ENCODE results near the gene RBM38.

GRCh38 chr20:57371363-57371762, 19.8 kb upstream of the RBM38 start:
- TF ChIP-seq POLR2AphosphoS5 (IDR thresholded peaks at IDR 0.05; ENCODE audit: insufficient read depth in 1 of 2, low read depth in 1 of 2) (no peak), CTCF (IDR thresholded peaks at IDR 0.05) (no peak), POLR2A (IDR thresholded peaks at IDR 0.05) (no peak)

Measured in vagina (tissue), 2 donors.